Activated CD8-positive, alpha-beta memory T cell treated with anti-CD3 and anti-CD28 coated beads for 4 hours (primary cell): Measurements from ENCODE around the gene TTLL8.

Experiments
- DNase-seq, 2 donors: peaks; one replicate each; pipeline ENCODE4 v3.0.0-alpha.2; 2020; ENCODE audit warnings: low read depth in 2 of 2

Gene TTLL8

DNA sequence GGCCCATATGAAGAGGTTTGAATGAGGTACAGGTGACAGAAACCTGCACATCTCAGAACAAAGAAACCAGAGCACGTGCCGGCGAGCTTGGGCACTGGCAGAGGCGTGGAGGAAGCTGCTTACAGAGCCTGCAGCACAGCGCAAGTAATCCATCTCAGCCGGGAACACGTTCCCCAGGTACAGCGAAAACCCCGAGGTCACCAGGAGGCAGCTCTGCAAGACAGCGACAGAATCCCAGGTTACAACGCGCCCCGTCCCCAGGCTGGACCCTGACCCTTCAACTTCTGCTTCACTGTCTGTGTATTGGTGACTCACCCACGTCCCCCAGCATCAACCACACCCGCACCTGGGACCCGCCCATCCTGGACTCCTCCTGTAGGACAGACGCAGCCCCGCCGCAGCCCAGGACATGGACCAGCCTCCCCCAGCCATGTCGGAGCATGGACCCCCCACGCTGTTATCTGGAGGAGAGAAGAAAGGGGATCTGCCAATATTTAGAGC, 24.9 kb upstream of the TTLL8 start:
- DNase-seq, result no peak

DNA sequence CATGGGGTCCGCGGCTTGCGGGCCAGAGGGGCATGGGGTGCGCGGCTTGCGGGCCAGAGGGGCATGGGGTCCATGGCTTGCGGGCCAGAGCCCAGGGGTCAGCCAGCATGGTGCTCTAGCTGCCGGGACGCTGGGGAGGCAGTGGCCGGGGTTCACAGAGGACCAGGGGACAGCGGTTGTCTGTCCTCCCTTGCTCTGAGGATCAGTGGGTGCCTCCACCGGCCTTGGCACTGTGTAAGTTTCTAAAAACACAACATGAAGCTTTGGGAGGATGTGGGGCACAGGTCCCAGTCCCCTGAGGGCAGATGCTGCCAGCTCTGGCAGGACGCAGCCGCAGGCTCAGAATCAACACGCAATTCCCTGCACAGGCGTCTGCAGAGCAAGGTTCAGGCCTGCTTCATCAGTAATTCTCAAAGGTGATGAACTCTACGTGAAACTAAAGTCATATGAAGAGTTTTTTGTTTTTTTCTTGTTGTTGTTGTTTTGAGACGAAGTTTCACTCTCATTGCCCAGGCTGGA, 24.2 kb upstream of the TTLL8 start:
- no peak for DNase-seq

DNA sequence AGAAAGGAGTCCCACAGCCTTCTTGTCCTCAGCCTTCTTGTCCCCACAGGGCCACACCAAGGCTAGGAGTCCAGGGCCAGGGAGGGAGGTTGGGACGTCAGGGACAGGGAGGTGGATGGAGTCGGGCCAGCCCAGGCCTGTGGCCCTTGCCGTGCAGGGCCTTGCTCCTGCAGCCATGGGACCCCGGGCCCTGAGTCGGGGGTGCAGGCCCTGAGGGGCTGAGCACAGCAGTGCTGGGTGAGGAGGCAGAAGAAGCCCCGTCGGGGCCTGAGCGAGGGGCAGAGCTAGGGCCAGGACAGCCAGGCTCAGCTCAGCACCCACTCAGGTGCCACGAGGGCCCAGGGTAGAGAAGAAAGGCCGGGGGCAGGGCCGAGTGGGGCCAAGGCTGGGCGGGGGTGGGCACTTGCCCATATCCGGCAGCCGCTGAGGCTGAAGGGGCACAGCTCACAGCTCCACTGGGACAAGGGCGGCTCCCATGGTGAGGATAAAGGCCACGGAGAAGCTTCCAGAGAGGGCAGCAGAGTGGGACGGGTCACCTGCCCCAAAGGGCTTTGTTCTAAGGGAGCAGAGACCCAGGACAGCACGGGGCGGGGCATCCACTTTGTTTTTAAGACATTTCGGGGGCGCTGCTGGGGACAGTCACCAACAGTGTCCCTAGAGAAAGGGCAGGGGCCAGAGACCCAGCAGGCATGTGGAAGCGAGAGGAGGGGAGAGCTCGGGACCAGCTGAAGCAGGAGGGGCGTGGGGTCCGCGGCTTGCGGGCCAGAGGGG, 23.5 kb upstream of the TTLL8 start:
- no peak for DNase-seq

DNA sequence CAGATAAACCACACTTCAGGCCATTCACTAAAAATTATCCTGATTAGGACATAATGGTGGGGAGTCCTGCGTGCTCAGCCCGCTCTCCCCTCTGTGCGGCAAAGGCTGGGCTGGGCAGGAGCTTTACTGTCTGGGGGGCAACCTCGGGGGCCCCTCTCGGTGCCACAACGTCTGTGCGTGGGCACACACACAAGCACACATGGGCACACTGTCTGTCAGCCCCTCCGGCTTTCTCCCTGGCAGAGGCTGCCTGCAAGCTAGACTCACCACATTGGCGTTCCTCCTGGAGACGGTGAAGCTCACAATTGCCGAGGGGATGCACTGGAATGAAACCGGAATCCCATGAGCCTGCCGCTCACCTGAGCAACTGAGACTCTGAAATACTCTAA, 22.0 kb upstream of the TTLL8 start:
- no peak for DNase-seq

DNA sequence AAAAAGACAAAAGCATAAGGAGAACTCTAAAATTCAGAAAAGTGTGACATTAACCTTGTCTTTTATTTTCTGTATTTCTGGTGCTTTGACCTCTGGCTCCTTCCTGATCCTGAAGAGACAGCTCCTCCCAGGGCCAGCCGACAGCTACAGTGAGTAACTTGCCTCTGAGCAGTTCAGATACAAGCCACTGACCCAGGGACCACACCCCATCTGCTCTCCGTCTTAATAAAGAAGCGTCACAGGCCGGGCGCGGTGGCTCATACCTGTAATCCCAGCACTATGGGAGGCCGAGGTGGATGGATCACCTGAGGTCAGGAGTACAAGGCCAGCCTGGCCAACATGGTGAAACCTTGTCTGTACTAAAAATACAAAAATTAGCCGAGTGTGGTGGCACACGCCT, 20.7 kb upstream of the TTLL8 start:
- DNase-seq, result no peak

DNA sequence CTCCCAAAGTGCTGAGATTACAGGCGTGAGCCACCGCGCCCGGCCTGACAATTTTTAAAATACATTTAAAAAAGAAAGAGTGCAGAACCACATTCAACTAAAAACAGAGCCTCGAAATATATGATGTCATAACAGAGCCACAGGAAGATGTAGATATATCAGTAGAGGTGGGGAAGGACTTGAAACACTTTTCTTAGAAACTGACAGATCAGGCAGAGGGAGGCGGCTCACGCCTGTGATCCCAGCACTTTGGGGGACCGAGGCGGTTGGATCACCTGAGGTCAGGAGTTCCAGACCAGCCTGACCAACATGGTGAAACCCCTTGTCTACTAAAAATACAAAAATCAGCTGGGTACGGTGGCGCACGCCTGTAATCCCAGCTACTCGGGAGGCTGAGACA, 20.1 kb upstream of the TTLL8 start:
- DNase-seq, result no peak

DNA sequence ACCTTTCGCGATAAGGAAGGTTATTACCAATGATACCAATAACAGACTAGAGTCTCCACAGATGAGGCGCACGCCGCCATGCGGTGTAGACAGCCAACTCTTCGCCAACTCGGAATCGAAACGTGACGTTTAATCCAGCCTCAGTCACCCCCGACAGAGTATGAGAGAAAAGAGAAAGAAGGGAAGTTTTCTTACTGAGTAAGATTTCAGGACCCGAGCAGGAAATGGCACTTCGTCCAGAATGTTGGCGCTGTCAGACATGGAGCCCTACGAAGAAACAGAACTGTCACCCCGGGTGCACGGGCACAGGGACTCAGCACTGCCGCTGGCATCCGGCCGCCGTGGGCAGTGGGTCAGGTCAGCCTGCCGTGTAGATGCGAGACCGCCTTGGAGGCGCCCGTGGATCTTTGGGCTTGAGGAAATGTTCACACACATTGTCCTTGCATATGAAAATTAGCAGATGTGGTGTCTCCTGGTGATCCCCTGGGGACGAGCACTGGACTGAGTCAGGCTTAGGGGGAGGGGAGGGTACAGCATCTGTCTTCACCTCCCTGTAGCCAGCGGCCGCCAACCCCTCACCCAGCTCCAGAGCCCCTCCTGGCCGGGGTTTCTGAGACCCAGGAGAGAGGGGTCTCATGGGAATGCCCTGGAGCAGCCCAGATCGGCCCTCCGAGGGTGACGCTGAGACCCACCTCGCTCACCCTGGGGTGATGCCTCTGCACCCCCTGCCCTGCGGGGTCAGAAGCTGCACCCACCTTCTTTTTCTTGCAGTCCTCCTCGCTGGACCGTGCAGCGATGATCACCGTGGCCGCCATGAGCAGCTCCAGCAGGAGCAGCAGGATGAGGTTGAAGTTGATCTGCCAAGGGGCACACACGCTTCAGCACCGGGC, 18.8 kb upstream of the TTLL8 start:
- DNase-seq, result no peak

DNA sequence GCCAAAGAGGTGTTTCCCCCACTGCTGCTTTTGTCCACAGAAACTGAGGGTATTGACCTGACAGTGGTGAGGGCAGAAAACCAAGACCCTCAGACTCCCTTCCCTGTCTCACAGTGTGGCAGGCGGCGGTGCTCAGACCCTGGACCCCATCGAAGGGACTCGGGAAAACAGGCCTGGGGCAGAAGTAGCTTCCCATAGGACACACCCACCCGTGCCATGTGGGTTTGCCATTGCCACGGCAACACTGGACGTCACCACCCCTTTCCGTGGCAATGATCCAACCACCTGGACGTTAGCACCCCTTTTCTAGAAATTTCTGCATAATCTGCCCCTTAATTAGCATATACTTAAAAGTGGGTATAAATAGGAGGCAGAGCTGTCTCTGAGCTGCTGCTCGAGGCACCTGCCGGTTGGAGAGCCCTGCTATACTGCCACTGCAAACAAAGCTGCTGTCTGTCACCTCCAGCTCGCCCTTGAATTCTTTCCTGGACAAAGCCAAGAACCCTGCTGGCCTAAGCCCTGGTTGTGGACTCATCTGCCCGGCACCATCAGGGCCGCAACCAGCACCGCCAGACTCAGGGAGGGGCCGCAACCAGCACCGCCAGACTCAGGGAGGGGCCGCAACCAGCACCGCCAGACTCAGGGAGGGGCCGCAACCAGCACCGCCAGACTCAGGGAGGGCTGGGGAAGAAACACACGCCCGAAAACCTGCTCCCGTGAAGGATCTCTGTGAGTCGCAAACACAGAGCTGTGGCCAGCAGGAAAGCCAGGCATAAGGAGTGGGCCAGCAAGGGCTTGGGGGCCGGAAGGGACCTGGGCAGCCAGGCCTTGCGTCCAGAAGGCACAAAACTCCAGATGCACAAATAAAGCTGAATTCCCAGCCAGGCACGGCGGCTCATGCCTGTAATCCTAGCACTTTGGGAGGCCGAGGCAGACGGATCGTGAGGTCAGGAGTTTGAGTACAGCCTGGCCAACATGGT, 16.7 kb upstream of the TTLL8 start:
- no peak for DNase-seq

DNA sequence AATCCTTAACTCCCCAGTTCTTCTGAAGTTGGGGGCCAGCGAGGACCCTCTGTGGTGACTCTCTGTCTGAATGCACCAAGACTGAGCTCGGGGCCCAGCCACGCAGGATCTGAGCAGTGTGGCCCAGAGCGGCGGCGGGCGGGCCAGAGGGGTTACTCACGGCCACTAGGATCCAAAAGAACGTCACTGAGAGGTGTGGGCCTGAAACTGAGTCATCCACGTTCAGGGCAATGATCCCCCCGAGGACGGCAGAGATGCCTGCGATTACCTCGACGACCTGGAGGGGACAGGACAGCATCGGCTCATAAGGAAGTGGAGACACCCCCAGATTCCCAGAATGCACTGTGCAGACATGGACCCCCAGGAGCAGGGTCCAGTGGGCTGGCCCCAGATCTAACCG, 16.0 kb upstream of the TTLL8 start:
- DNase-seq, result no peak

DNA sequence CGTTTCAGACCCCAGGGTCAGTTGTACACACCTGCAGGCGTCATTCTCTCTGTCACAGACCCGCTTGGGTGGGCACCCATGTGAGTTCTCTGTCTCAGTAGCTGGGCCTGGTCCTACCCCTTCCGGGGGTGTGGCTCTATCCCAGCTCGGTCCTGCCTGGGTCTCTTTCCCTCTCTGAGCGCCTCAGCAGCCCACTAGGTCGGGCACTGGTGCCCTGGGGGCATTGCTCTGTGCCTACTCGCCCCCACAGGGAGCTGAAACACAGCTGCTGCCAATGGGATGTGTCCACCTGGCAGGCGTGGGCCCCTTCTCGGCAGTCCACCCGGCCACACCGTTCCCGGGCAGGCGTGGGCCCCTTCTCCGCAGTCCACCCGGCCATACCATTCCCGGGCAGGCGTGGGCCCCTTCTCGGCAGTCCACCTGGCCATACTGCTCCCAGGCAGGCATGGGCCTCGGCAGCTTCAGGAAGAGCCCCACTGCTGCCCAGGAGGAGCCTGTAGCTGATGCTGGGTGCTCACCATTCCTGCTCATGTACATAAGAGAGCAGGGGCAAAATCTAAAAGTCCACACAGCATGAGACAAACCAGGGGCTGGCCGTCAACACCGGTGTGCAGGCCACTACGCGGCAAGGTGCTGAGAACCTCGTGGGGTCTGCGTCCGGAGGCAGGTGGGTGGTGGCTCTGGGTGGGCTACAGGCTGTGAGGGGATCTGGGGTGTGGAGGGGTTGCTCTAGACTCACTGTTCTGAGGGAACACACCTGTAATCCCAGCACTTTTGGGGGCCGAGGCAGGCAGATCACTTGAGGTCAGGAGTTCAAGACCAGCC, 14.8 kb upstream of the TTLL8 start:
- DNase-seq, result no peak

DNA sequence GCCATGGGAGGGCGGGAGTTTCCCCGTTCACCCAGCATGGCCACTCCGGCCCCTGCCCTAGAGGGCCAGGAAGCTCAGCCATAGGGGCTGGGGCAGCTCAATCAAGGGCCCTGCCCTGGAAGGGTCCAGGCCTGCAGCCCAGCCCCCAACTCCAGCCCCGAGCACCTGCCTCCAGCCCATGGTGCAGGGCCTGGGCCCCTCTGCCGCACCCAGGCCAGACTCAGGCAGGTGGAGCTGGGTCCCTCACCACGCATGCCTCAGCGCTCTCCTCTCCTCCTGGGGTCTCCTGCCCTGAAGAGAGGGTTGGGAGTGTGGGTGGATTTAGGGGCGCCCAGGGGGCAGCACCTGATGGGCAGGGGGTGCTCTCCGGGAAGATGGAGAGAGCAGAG, 14.1 kb upstream of the TTLL8 start:
- no peak for DNase-seq

DNA sequence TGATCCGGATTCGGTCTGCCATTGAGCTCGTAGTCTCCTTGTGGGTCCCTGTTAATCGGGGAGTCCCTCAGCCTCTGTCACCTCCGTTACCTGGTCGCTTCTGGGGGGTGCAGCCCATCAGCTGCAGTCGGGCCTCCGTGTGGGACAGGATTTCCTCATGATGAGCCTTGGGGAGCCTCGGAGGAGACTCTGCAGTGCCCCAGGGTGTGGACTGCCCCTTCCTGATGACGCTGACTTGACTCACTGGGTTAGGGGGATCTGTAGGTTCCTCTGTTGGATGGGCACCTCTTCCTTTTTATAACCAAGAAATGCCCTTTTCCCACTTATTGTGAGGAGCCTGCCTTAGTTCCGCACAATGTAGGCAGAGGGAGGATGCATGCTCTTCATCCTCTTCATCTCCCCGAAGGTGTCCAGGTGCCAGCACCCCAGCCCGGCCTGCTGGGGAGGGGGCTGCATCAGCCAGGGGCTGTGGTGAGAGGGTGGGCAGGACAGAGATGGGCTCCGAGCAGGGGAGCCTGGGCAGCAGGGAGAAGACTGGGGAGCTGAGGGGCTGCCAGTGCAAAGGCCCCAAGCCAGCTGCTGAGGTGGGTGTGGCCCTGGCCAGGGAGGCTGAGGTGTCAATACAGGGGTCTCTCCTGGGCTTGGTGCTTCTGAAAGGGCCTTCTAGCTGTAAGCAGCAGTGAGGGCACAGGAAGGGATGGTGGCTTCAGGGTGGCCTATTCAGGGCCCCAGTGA, 13.5 kb upstream of the TTLL8 start:
- no peak for DNase-seq

DNA sequence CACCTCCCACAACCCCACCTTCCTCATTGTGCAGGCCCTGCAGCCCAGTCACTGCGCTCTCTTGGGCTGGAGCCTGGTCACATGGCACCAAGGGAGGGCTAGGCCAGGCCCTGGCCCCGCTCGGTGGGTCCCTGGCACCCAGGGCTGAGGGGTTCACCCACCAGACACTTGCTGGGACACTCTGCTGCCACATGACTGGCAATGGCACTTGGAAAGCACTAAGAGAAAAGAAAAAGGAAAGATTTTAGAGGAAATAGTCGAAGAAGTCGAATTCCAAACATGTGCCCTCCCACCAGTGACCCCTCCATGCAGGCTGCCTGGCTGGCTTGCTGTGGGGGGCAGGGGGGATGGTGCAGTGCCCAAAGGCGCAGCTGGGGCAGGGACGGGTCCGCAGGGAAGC, 12.3 kb upstream of the TTLL8 start:
- no peak for DNase-seq

DNA sequence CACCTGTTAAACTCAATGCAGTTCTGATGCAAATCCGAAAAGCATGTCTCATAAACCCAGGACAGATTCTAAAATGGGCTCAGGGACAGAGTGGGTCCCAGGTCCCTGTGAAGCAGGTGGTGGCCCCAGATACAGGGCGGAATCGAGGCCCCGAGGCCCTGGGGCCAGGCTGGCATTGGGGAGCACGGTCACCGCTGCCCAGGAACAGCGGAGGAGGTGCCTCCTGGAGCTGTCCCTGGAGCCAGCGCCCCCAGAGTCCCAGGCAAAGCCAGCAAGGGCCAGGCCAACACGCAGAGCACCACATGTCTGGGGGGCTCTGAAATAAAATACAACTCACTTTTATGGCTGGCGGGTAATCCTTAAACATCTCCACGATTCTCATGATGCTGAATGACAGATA, 10.0 kb upstream of the TTLL8 start:
- no peak for DNase-seq

DNA sequence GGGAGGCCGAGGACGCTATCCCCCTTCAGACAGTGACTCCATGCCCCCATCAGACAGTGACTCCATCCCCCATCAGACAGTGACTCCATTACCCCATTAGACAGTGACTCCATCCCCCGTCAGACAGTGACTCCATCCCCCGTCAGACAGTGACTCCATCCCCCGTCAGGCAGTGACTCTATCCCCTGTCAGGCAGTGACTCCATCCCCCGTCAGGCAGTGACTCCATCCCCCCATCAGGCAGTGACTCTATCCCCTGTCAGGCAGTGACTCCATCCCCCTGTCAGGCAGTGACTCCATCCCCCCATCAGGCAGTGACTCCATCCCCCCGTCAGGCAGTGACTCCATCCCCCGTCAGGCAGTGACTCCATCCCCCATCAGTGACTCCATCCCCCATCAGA, 9.1 kb upstream of the TTLL8 start:
- DNase-seq, result no peak

DNA sequence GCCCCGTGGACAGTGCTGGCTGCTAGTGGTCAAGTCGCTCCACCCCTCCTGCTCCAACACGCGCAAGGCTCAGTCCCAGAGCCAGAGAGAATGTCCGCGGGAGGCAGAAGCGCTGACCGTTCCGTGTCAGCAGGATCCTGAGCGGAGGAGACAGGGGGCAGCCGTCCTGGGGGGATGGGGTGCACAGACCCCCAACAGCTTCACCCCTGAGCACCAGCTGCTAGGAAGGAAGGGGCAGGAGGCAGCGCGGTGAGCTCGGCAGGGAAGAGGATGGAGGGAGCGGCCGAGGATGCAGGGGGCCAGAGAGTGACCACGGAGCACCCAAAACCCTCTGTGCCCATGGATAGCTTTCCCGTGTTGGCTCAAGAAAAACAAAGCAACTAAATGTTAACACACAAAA, 6.4 kb upstream of the TTLL8 start:
- no peak for DNase-seq

DNA sequence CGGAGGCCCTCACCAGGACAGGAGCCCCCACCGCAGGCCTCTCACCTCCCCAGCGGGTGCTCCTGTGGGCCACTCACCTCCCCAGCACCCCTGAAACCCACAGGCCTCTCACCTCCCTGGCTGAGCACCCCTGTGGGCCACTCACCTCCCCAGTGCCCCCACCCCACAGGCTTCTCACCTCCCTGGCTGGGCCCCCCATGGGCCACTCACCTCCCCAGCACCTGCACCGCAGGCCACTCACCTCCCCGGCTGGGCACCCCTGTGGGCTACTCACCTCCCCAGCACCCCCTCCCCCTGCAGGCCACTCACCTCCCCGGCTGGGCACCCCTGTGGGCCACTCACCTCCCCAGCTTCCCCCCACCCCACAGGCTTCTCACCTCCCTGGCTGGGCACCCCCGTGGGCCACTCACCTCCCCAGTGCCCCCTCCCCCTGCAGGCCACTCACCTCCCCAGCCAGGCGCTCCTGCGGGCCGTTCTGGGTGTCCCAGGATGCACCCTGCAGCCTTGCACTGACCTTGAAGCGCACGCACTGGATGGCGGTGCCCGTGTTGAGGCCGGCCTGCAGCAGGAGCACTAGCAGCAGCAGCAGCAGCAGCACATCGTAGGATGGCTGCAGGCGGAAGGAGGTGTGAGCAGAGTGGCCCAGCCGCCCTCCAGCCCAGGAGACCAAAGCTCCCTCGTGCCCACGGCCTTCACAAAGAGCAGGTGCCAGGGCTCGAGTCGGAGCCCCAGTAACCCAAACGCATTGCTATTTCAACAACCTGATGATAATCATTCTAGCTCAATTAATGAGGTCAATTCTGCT, 5.7 kb upstream of the TTLL8 start:
- no peak for DNase-seq

DNA sequence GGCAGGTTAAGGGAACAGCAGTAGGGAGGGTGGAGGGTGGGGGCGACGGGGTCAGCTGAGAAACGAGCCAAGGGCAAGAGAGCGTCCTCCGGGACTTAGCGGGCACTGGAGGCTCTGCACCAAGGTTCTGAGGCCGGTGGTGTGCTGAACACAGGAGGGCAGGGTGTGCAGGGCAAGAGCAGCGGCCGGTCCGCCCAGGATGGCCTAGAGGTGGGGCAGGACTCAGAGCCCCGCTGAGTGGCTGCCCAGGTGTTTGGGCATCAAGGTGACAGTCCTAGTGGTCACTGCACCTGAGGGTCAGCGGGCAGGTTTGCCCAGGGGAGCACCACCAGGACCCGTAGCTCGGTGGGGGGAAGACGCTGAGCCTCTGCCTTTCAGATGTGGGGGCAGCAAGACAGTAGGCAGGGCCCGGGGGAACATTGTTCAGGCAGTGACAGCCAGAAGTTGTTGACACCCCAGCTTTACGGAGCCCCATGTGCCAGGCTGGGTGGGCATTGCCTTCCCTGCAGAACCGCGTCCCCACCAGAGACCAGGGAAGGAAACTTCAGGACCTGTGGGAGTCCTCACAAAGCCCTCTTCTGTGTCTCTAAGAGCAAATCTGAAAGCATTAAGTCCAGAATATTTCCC, 4.5 kb upstream of the TTLL8 start:
- no peak for DNase-seq
